WTC11 (cell line): ENCODE measurements around the gene ERAS. TPM values are rescaled to one million over a fixed set of nuclear protein-coding genes. Genes with fewer than 3 reads are reported as not detected.

Source experiments
- ATAC-seq: fragments of 200-7000 bp; cut with Tn5 transposase; 2 replicates; pipeline ENCODE4 v1.10.0; 2021; ENCODE audit warnings: mild to moderate bottlenecking, moderate library complexity
- CTCF ChIA-PET: fragments of 300-600 bp; sonication (Branson Sonifier 250); formaldehyde crosslinking; loops from one replicate; lab custom pipeline; 2021; ENCODE audit warnings: antibody characterized with exemption; lab: Charles Lee
- POLR2A ChIA-PET: fragments of 350-600 bp; sonication (Branson Sonifier 250); formaldehyde crosslinking; loops from one replicate; lab custom pipeline; 2021; ENCODE audit warnings: antibody characterized with exemption; lab: Charles Lee
- DNase-seq: peaks from one replicate; pipeline ENCODE4 v3.0.0; 2021; ENCODE audit warnings: low spot score
- H3K27ac Mint-ChIP-seq: 2 replicates; pipeline ENCODE4 v1.8.0; 2021; ENCODE audit warnings: mixed read lengths
- H3K27me3 Mint-ChIP-seq: 2 replicates; pipeline ENCODE4 v1.8.0; 2021; ENCODE audit warnings: low read depth, mild to moderate bottlenecking, moderate library complexity, mixed read lengths
- H3K36me3 Mint-ChIP-seq: 2 replicates; pipeline ENCODE4 v1.8.0; 2021; ENCODE audit warnings: mixed read lengths
- H3K4me1 Mint-ChIP-seq: 2 replicates; pipeline ENCODE4 v1.8.0; 2022; ENCODE audit warnings: mixed read lengths
- H3K4me3 Mint-ChIP-seq: 2 replicates; pipeline ENCODE4 v1.8.0; 2021; ENCODE audit warnings: mild to moderate bottlenecking, moderate library complexity, mixed read lengths
- H3K9me3 Mint-ChIP-seq: 2 replicates; pipeline ENCODE4 v1.8.0; 2021; ENCODE audit warnings: mixed read lengths
- CREM ChIP-seq: sonication (generic); formaldehyde crosslinking; IDR thresholded peaks from 2 replicates; pipeline ENCODE4 v1.8.1; 2022; ENCODE audit warnings: mild to moderate bottlenecking, missing genetic modification reagents, moderate library complexity
- ESRRA ChIP-seq: sonication (generic); formaldehyde crosslinking; IDR thresholded peaks from 2 replicates; pipeline ENCODE4 v1.8.1; 2022; ENCODE audit warnings: mild to moderate bottlenecking, missing genetic modification reagents, borderline replicate concordance
- FOXK1 ChIP-seq: sonication (generic); formaldehyde crosslinking; IDR thresholded peaks from 2 replicates; pipeline ENCODE4 v1.8.0; 2022; ENCODE audit warnings: mild to moderate bottlenecking, moderate library complexity, missing genetic modification reagents
- GRHL2 ChIP-seq: fragments of 250-450 bp; sonication (Bioruptor Pico); IDR thresholded peaks from 2 replicates; pipeline ENCODE4 v1.8.0; 2022; ENCODE audit warnings: mild to moderate bottlenecking, moderate library complexity; ENCODE audit not compliant: insufficient replicate concordance, severe bottlenecking
- HMGA2 ChIP-seq: fragments of 250-450 bp; sonication (Bioruptor Pico); IDR thresholded peaks from 2 replicates; pipeline ENCODE4 v1.4.0; 2021; ENCODE audit warnings: mild to moderate bottlenecking, moderate library complexity
- NFE2L1 ChIP-seq: sonication (generic); formaldehyde crosslinking; IDR thresholded peaks from 2 replicates; pipeline ENCODE4 v1.8.1; 2023; ENCODE audit warnings: missing genetic modification reagents
- NR1H2 ChIP-seq: sonication (generic); formaldehyde crosslinking; IDR thresholded peaks from 2 replicates; pipeline ENCODE4 v1.9.0; 2021; ENCODE audit warnings: mild to moderate bottlenecking, moderate library complexity, missing genetic modification reagents
- PRRX2 ChIP-seq: fragments of 250-450 bp; sonication (Bioruptor Pico); IDR thresholded peaks from 2 replicates; pipeline ENCODE4 v1.8.0; 2021; ENCODE audit warnings: mild to moderate bottlenecking
- RELA ChIP-seq: sonication (generic); formaldehyde crosslinking; IDR thresholded peaks from 2 replicates; pipeline ENCODE4 v1.8.1; 2022; ENCODE audit warnings: missing genetic modification reagents, mild to moderate bottlenecking, borderline replicate concordance
- SMAD3 ChIP-seq: sonication (generic); formaldehyde crosslinking; IDR thresholded peaks from 2 replicates; pipeline ENCODE4 v1.8.0; 2022; ENCODE audit warnings: missing genetic modification reagents, mild to moderate bottlenecking, borderline replicate concordance
- SOX15 ChIP-seq: fragments of 250-450 bp; sonication (Bioruptor Pico); IDR thresholded peaks from 2 replicates; pipeline ENCODE4 v1.9.0; 2021; ENCODE audit warnings: mild to moderate bottlenecking
- TCF7 ChIP-seq: sonication (generic); formaldehyde crosslinking; IDR thresholded peaks from 2 replicates; pipeline ENCODE4 v1.8.0; 2022; ENCODE audit warnings: mild to moderate bottlenecking, low read depth, missing genetic modification reagents, moderate library complexity
- ZNF138 ChIP-seq: sonication (generic); formaldehyde crosslinking; conservative IDR thresholded peaks from 2 replicates; pipeline ENCODE4 v1.8.1; 2022; ENCODE audit warnings: mild to moderate bottlenecking, moderate library complexity, missing genetic modification reagents
- ZNF219 ChIP-seq: sonication (generic); formaldehyde crosslinking; IDR thresholded peaks from 2 replicates; pipeline ENCODE4 v1.8.0; 2023; ENCODE audit warnings: missing genetic modification reagents, mild to moderate bottlenecking, borderline replicate concordance
- ZNF317 ChIP-seq: sonication (generic); formaldehyde crosslinking; IDR thresholded peaks from 2 replicates; pipeline ENCODE4 v1.8.1; 2023; ENCODE audit warnings: low read depth, mild to moderate bottlenecking, moderate library complexity, missing genetic modification reagents, borderline replicate concordance
- ZNF416 ChIP-seq: fragments of 250-450 bp; sonication (Bioruptor Pico); IDR thresholded peaks from 2 replicates; pipeline ENCODE4 v1.9.0; 2021; ENCODE audit warnings: mild to moderate bottlenecking, inconsistent platforms
- ZNF423 ChIP-seq: fragments of 250-450 bp; sonication (Bioruptor Pico); IDR thresholded peaks from 2 replicates; pipeline ENCODE4 v2.1.2; 2022; ENCODE audit warnings: mild to moderate bottlenecking, moderate library complexity
- total RNA-seq: library from RNA; stranded (reverse); gene quantifications from 3 replicates; pipeline ENCODE4 v1.2.3, GENCODE V29; 2021
- TF ChIP-seq, protein P1 (sequence below): sonication (generic); formaldehyde crosslinking; IDR thresholded peaks from 2 replicates; pipeline ENCODE4 v1.8.0; 2022; ENCODE audit warnings: missing genetic modification reagents
- TF ChIP-seq, protein P2 (sequence below): sonication (generic); formaldehyde crosslinking; conservative IDR thresholded peaks from 2 replicates; pipeline ENCODE4 v1.8.1; 2022; ENCODE audit warnings: mild to moderate bottlenecking, missing genetic modification reagents
- TF ChIP-seq, protein P3 (sequence below): sonication (generic); formaldehyde crosslinking; conservative IDR thresholded peaks from 2 replicates; pipeline ENCODE4 v1.8.1; 2023; ENCODE audit warnings: mild to moderate bottlenecking, low read depth, missing genetic modification reagents, moderate library complexity

ERAS gene
- total RNA-seq, 1 experiment from 2014 or later: not detected

DNA sequence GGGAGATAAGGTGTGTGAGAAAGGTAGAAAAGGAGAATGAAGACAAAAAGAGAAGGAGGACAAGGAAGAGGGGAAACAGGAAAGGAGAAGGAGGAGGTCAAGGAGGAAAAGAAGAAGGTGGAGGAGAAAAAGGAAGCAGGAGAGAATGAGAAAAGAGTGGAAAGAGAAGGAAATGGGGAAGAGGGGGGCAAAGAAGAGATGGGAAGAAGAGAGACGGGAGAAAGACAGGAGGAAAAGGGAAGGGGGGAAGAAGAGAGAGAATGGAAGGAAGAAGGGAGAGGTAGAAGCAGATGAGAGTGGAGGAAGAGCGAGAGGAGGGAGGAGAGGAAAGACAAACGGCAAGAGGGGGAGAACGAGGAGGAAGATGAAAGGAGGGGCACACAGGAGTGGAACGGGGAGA is 35.8 kb upstream of the ERAS start:
- TF ChIP-seq, protein P1, sequence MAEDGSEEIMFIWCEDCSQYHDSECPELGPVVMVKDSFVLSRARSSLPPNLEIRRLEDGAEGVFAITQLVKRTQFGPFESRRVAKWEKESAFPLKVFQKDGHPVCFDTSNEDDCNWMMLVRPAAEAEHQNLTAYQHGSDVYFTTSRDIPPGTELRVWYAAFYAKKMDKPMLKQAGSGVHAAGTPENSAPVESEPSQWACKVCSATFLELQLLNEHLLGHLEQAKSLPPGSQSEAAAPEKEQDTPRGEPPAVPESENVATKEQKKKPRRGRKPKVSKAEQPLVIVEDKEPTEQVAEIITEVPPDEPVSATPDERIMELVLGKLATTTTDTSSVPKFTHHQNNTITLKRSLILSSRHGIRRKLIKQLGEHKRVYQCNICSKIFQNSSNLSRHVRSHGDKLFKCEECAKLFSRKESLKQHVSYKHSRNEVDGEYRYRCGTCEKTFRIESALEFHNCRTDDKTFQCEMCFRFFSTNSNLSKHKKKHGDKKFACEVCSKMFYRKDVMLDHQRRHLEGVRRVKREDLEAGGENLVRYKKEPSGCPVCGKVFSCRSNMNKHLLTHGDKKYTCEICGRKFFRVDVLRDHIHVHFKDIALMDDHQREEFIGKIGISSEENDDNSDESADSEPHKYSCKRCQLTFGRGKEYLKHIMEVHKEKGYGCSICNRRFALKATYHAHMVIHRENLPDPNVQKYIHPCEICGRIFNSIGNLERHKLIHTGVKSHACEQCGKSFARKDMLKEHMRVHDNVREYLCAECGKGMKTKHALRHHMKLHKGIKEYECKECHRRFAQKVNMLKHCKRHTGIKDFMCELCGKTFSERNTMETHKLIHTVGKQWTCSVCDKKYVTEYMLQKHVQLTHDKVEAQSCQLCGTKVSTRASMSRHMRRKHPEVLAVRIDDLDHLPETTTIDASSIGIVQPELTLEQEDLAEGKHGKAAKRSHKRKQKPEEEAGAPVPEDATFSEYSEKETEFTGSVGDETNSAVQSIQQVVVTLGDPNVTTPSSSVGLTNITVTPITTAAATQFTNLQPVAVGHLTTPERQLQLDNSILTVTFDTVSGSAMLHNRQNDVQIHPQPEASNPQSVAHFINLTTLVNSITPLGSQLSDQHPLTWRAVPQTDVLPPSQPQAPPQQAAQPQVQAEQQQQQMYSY (CRISPR knock-in tag): no peak
- TF ChIP-seq SOX15 (CRISPR knock-in tag): no peak
- no peak for TF ChIP-seq CREM (CRISPR knock-in tag)
- no peak for TF ChIP-seq ZNF138 (CRISPR knock-in tag)
- no peak for TF ChIP-seq HMGA2
- no peak for TF ChIP-seq TCF7 (CRISPR knock-in tag)
- TF ChIP-seq SMAD3 (CRISPR knock-in tag): no peak
- TF ChIP-seq ZNF423: no peak
- TF ChIP-seq PRRX2 (CRISPR knock-in tag): no peak
- TF ChIP-seq ZNF219 (CRISPR knock-in tag): no peak
- TF ChIP-seq ZNF416 (CRISPR knock-in tag): no peak
- TF ChIP-seq ZNF317: no peak
- TF ChIP-seq, protein P2, sequence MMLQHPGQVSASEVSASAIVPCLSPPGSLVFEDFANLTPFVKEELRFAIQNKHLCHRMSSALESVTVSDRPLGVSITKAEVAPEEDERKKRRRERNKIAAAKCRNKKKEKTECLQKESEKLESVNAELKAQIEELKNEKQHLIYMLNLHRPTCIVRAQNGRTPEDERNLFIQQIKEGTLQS (CRISPR knock-in tag): no peak
- TF ChIP-seq GRHL2 (CRISPR knock-in tag): no peak
- TF ChIP-seq RELA (CRISPR knock-in tag): no peak
- TF ChIP-seq, protein P3, sequence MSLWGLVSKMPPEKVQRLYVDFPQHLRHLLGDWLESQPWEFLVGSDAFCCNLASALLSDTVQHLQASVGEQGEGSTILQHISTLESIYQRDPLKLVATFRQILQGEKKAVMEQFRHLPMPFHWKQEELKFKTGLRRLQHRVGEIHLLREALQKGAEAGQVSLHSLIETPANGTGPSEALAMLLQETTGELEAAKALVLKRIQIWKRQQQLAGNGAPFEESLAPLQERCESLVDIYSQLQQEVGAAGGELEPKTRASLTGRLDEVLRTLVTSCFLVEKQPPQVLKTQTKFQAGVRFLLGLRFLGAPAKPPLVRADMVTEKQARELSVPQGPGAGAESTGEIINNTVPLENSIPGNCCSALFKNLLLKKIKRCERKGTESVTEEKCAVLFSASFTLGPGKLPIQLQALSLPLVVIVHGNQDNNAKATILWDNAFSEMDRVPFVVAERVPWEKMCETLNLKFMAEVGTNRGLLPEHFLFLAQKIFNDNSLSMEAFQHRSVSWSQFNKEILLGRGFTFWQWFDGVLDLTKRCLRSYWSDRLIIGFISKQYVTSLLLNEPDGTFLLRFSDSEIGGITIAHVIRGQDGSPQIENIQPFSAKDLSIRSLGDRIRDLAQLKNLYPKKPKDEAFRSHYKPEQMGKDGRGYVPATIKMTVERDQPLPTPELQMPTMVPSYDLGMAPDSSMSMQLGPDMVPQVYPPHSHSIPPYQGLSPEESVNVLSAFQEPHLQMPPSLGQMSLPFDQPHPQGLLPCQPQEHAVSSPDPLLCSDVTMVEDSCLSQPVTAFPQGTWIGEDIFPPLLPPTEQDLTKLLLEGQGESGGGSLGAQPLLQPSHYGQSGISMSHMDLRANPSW (CRISPR knock-in tag): no peak
- TF ChIP-seq NR1H2 (CRISPR knock-in tag): no peak
- Mint-ChIP-seq H3K4me1 (no peaks in the 10 kb centered on the region), H3K36me3 (no peaks in the 10 kb centered on the region), H3K9me3 (no peaks in the 10 kb centered on the region), H3K27me3 (peaks cover 15% of the 10 kb centered on the region), H3K27ac (no peak overlapping the region), H3K4me3 (no peak overlapping the region)
- ChIA-PET POLR2A (no interaction called here), CTCF (no interaction called here)
- ATAC-seq (no peak), DNase-seq (no peak)

DNA sequence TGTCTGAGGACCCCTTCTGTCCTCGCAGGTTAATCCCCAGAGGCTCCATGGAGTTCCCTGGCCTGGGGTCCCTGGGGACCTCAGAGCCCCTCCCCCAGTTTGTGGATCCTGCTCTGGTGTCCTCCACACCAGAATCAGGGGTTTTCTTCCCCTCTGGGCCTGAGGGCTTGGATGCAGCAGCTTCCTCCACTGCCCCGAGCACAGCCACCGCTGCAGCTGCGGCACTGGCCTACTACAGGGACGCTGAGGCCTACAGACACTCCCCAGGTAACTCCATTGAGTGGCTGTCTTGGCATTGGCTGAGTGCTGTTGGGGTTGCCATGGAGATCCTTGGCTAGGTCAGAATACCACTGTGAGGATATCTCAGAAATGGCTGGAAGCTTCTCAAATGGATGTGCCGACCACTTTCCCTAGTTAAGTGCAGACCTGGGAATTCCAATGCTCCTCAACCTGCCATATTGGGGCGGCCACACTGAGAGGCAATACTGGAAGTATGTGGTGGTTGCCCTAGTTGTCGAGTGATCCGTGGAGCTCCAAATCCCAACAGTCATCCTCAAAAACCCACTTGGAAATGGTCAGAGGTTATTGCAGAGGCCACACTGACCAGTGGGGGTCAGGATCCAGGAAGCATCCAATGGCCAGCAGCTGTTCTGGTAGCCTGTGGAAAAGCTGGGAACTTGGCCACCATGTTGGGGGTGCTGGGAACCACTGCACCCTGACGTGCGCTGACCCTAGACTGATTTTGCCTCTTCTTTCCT is 35.1 kb upstream of the ERAS start:
- no peaks in the 10 kb centered on the region for H3K9me3 Mint-ChIP-seq
- ATAC-seq: no peak

More for the DNA sequence above, 35.1 kb upstream of the ERAS start:
- peaks cover 15% of the 10 kb centered on the region for H3K27me3 Mint-ChIP-seq
- H3K4me3 Mint-ChIP-seq: no peak overlapping the region
- no peak for DNase-seq
- no peaks in the 10 kb centered on the region for H3K4me1 Mint-ChIP-seq
- no peaks in the 10 kb centered on the region for H3K36me3 Mint-ChIP-seq
- no peak overlapping the region for H3K27ac Mint-ChIP-seq
- ChIA-PET CTCF (no interaction called here), POLR2A (no interaction called here)
- TF ChIP-seq NFE2L1 (CRISPR knock-in tag): no peak
- TF ChIP-seq ESRRA: no peak
- TF ChIP-seq FOXK1: no peak
